Natural killer cell (primary cell): ENCODE data around the gene BLOC1S6. TPM values are rescaled to one million over a fixed set of nuclear protein-coding genes. Genes with fewer than 3 reads are reported as not detected.

Experiments
- ATAC-seq, 3 donors: fragments of 150-1000 bp in 2 of 3; fragments of 200-7000 bp in 1 of 3; cut with Tn5 transposase; 1 replicate in 1 of 3; 2 replicates in 2 of 3; pipeline ENCODE4 v1.10.0; 2021; ENCODE audit warnings: mild to moderate bottlenecking in 2 of 3, moderate library complexity in 2 of 3
- DNase-seq, 2 donors: peaks; one replicate each; pipeline versions ENCODE4 v3.0.0 to v3.0.0-alpha.2; 2013 to 2021; ENCODE audit warnings: mixed read lengths in 1 of 2
- H3K27ac ChIP-seq: one replicate; pipeline ENCODE4 v1.5.1; 2013; ENCODE audit warnings: mild to moderate bottlenecking, low read length
- H3K27me3 ChIP-seq: one replicate; pipeline ENCODE4 v1.6.1; 2013; ENCODE audit warnings: low read length; ENCODE audit not compliant: control insufficient read depth, insufficient read depth
- H3K36me3 ChIP-seq: one replicate; pipeline ENCODE4 v1.6.1; 2013; ENCODE audit warnings: low read length; ENCODE audit not compliant: control insufficient read depth, insufficient read depth
- H3K4me1 ChIP-seq: one replicate; pipeline ENCODE4 v1.6.1; 2013; ENCODE audit warnings: low read length; ENCODE audit not compliant: control insufficient read depth, insufficient read depth
- H3K4me3 ChIP-seq: one replicate; pipeline ENCODE4 v1.5.1; 2013; ENCODE audit warnings: low read length
- H3K9me3 ChIP-seq: one replicate; pipeline ENCODE4 v1.6.1; 2013; ENCODE audit warnings: low read length; ENCODE audit not compliant: control insufficient read depth, insufficient read depth
- H3K27ac Mint-ChIP-seq, 2 donors: one replicate each; pipeline ENCODE4 v1.8.0; 2022; ENCODE audit warnings: mild to moderate bottlenecking in 2 of 2, mixed read lengths in 2 of 2, moderate library complexity in 1 of 2
- H3K27me3 Mint-ChIP-seq, 2 donors: one replicate each; pipeline ENCODE4 v1.8.0; 2022; ENCODE audit warnings: low read depth in 2 of 2, mixed read lengths in 2 of 2
- H3K36me3 Mint-ChIP-seq: one replicate; pipeline ENCODE4 v1.8.0; 2022; ENCODE audit warnings: mixed read lengths
- H3K4me1 Mint-ChIP-seq, 2 donors: one replicate each; pipeline ENCODE4 v1.8.0; 2022; ENCODE audit warnings: mixed read lengths in 2 of 2
- H3K4me3 Mint-ChIP-seq: one replicate; pipeline ENCODE4 v1.8.0; 2022; ENCODE audit warnings: mild to moderate bottlenecking, moderate library complexity, mixed read lengths
- H3K9me3 Mint-ChIP-seq, 2 donors: one replicate each; pipeline ENCODE4 v1.8.0; 2022; ENCODE audit warnings: mixed read lengths in 2 of 2
- WGBS: methylation state at CpG from one replicate; pipeline ENCODE4 v1.1.7; 2013; ENCODE audit warnings: missing lambda C conversion rate; ENCODE audit not compliant: insufficient coverage; 5-methylcytosine and 5-hydroxymethylcytosine counted together
- intact Hi-C: fragments of 100-400 bp; cut with micrococcal nuclease; formaldehyde crosslinking; loops from one replicate; pipeline ENCODE4 v1.14.2; 2022
- total RNA-seq, 4 donors: library from RNA; stranded (reverse); fragments of 120-200 nt in 1 of 4; gene quantifications; one replicate each; pipeline versions ENCODE4 v1.2.3 to v1.2.4, GENCODE V29; 2013 to 2022
- TF ChIP-seq, protein P1 (sequence below): fragments of 200-600 bp; IDR thresholded peaks from one replicate; pipeline ENCODE4 v1.8.0; 2022; ENCODE audit warnings: antibody characterized with exemption

The BLOC1S6 gene, protein sequence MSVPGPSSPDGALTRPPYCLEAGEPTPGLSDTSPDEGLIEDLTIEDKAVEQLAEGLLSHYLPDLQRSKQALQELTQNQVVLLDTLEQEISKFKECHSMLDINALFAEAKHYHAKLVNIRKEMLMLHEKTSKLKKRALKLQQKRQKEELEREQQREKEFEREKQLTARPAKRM
- 10 to 100 TPM; 63.4 to 81.3 (median 65.6) TPM for total RNA-seq
- 77.8 TPM for total RNA-seq (2013)

DNA sequence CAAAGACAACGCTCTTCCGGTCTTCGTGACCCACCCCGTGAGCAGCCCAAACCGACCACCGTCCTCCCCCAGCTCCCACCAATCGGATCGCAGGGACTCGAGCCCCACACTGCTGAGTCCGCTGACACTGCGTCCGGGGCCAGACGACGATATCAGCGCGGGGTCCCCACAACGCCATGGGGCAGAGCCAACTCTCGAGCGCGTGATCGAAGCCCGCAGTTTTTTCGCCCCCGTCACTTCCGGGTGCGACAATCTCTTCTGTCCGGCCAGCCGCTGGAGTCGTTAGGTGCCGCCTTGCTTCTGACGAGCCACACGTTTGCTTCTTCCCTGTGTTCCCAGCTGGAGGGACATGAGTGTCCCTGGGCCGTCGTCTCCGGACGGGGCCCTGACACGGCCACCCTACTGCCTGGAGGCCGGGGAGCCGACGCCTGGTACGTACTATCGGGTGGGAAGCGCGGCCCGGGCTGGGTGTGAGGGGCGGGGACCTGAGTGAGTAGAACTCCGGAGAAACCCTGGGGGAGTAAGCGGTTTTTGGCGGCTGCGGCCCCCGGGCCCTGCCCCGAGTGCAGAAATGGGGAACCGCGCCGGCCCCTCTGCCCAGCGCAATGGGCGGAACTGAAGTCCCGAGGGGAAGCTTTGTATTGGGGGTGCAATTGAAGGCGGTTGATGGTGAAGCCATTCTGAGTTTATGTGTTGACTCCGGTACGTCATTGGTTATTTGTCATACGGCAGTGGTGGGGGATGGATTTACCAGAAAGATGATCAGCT lies at the start of gene BLOC1S6:
TSS of gene BLOC1S6 (plus strand) at position 285 of the 768 bp plus-strand sequence. CDS start at position 350, 65 bp downstream.
- Mint-ChIP-seq H3K36me3 (no peaks in the 10 kb centered on the region), H3K27me3 (peaks cover 0 to 4% of the 10 kb centered on the region in 2 donors), H3K27ac (peak within 1 kb of the TSS; percentile 99 to 100), H3K9me3 (no peaks in the 10 kb centered on the region), H3K4me1 (peaks cover 39% of the 10 kb centered on the region in 2 donors), H3K4me3 (peak within 1 kb of the TSS; percentile 97)
- Histone ChIP-seq H3K36me3 (peaks cover 2% of the 10 kb centered on the region), H3K9me3 (no peaks in the 10 kb centered on the region), H3K4me1 (peaks cover 15% of the 10 kb centered on the region), H3K27ac (peak within 1 kb of the TSS; percentile 94), H3K4me3 (peak within 1 kb of the TSS; percentile 68), H3K27me3 (no peaks in the 10 kb centered on the region)
- ATAC-seq (peak; percentile 88 to 97 (median 93)), DNase-seq (peak; percentile 93 to 95)
- TF ChIP-seq, protein P1, sequence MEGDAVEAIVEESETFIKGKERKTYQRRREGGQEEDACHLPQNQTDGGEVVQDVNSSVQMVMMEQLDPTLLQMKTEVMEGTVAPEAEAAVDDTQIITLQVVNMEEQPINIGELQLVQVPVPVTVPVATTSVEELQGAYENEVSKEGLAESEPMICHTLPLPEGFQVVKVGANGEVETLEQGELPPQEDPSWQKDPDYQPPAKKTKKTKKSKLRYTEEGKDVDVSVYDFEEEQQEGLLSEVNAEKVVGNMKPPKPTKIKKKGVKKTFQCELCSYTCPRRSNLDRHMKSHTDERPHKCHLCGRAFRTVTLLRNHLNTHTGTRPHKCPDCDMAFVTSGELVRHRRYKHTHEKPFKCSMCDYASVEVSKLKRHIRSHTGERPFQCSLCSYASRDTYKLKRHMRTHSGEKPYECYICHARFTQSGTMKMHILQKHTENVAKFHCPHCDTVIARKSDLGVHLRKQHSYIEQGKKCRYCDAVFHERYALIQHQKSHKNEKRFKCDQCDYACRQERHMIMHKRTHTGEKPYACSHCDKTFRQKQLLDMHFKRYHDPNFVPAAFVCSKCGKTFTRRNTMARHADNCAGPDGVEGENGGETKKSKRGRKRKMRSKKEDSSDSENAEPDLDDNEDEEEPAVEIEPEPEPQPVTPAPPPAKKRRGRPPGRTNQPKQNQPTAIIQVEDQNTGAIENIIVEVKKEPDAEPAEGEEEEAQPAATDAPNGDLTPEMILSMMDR: no peak
- intact Hi-C loops: loop anchor here (1.0 to 10.0 kb wide), 3 partner anchors 185 to 872 kb away; partner anchors contain the start of genes B2M and PATL2
- under 1% methylated on average over 62 of the region's 62 CpGs for WGBS

DNA sequence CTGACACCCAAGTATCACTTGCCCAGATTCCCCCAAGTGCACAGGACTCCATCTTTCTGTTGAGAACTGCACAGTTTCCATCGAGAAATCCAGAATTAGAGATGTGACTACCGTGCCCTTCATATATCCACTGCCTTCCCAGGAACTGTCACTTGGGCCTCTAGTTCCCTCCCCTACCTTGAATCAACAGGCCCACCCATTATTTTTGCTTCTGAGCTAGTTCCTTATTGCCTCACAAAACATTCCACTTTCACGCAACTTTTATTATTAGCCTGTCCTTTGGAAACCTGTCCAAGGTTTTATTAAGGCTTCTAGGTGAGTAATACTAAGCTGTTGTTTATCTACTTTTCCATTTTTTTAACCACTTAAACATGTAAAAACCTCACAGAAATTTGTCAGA lies 47.5 kb upstream of the BLOC1S6 start:
- H3K27ac Mint-ChIP-seq: no peak overlapping the region
- Histone ChIP-seq H3K4me1 (no peaks in the 10 kb centered on the region), H3K27me3 (no peaks in the 10 kb centered on the region), H3K36me3 (no peaks in the 10 kb centered on the region), H3K27ac (no peak overlapping the region), H3K9me3 (no peaks in the 10 kb centered on the region), H3K4me3 (no peak overlapping the region)
- H3K4me1 Mint-ChIP-seq: no peaks in the 10 kb centered on the region
- TF ChIP-seq, protein P1: no peak
- 95% methylated on average over 3 of the region's 3 CpGs for WGBS
- H3K9me3 Mint-ChIP-seq: no peaks in the 10 kb centered on the region
- no peak overlapping the region for H3K4me3 Mint-ChIP-seq
- no peak for ATAC-seq
- DNase-seq: no peak
- no peaks in the 10 kb centered on the region for H3K27me3 Mint-ChIP-seq
- intact Hi-C loops: no loop called here
- H3K36me3 Mint-ChIP-seq: no peaks in the 10 kb centered on the region

DNA sequence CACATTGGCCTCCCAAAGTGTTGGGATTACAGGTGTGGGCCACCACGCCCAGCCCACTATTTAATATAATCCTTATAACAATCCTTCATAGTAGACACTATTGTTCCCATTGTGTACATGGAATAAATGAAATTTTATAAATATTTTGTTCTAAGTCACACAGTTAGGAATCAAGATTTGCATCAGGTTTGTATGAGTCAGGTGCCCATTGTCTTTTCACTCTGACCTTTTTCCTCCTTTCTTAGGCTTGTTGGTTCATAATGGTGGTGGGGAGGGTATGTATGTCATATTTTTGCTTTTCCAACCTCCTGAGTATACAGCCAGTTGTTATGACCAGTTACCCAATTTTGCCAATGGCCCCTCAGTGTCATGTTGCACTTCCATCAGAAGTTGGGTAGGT lies 46.6 kb upstream of the BLOC1S6 start:
- H3K4me1 Mint-ChIP-seq: no peaks in the 10 kb centered on the region
- no CpG with 5 or more reads among the region's 1 CpG for whole genome bisulfite sequencing
- no peak for ATAC-seq
- Histone ChIP-seq H3K4me3 (no peak overlapping the region), H3K27me3 (no peaks in the 10 kb centered on the region), H3K4me1 (no peaks in the 10 kb centered on the region), H3K9me3 (no peaks in the 10 kb centered on the region), H3K36me3 (no peaks in the 10 kb centered on the region), H3K27ac (no peak overlapping the region)
- no peaks in the 10 kb centered on the region for H3K36me3 Mint-ChIP-seq
- no peak overlapping the region for H3K27ac Mint-ChIP-seq
- TF ChIP-seq, protein P1: no peak
- no peak overlapping the region for H3K4me3 Mint-ChIP-seq
- no peaks in the 10 kb centered on the region for H3K9me3 Mint-ChIP-seq
- H3K27me3 Mint-ChIP-seq: no peaks in the 10 kb centered on the region
- intact Hi-C loops: no loop called here
- no peak for DNase-seq
